HG03432 (cell line): ENCODE measurements around the gene RUBCNL.
"Not testable (repeated sequence)": the region's sequence is repeated elsewhere in the genome, so short reads cannot be mapped to it uniquely, and the experiment has no call there.

Experiments
- ATAC-seq: cut with Tn5 transposase; IDR thresholded peaks from one replicate; pipeline ENCODE4 v1.9.1; 2021; ENCODE audit warnings: mild to moderate bottlenecking, moderate library complexity; ENCODE audit not compliant: unreplicated experiment

Gene RUBCNL, protein sequence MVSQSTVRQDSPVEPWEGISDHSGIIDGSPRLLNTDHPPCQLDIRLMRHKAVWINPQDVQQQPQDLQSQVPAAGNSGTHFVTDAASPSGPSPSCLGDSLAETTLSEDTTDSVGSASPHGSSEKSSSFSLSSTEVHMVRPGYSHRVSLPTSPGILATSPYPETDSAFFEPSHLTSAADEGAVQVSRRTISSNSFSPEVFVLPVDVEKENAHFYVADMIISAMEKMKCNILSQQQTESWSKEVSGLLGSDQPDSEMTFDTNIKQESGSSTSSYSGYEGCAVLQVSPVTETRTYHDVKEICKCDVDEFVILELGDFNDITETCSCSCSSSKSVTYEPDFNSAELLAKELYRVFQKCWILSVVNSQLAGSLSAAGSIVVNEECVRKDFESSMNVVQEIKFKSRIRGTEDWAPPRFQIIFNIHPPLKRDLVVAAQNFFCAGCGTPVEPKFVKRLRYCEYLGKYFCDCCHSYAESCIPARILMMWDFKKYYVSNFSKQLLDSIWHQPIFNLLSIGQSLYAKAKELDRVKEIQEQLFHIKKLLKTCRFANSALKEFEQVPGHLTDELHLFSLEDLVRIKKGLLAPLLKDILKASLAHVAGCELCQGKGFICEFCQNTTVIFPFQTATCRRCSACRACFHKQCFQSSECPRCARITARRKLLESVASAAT

DNA sequence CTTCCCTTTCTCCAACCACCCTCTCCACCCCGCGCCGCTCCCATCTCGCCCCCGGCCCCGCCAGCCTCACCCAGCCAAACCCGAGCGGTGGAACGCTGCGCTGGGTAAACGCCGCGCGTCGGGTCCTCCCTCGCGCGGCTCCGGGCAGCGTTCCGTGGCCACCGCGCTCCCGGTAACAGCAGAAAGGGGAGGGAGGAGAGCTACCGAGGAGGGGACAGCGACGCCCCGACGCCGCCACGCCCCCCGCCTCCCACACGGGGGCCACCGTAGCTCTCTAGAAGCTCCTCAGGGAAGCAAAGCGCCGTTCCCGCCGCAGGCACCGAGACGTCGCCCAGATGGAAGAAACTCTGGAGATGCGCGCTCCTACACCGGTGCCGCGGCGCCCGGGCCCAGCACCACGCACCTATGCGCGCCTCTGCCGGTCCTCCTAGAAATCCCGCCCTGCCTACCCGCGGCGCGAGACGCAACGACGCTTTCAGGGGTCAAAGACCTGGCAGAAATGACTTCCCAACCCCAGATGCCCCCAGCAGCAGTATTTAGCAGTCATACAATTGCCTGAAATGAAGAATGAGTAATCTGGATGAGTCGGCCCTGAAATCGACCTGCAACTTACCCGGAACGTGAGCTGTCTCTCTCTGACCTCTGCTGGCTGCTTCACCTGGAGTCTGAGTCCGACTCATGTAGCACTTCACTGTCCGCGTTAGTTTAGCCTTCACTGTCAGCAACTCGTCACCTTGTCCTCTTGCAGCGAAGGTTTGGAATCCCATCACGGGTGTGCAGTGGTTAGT, at the start of gene RUBCNL:
RUBCNL (minus strand) TSS at position 189 of the 788 bp plus-strand sequence. CDS start 14,777 bp downstream, outside the sequence.
- peak; percentile 41 for ATAC-seq

DNA sequence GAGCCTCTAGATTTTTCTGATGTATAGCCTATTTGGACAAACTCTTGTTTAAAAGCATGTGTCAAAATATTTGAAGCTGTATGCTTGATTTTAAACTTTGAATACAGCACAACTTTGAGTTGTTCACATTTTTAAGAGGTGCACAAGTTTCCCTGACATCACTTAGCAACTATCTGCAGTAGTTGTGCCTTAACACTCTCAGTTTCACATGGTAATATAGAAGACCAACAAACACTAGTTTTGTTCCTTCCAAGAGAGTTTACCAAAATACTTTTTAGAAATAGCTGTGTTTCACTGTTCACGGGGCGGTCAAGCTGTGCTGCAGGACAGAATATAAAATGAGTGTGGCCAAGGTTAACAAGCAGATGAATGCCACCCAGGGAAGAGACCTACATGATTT, 42.5 kb upstream of the RUBCNL start:
- ATAC-seq, result not testable (repeated sequence)

DNA sequence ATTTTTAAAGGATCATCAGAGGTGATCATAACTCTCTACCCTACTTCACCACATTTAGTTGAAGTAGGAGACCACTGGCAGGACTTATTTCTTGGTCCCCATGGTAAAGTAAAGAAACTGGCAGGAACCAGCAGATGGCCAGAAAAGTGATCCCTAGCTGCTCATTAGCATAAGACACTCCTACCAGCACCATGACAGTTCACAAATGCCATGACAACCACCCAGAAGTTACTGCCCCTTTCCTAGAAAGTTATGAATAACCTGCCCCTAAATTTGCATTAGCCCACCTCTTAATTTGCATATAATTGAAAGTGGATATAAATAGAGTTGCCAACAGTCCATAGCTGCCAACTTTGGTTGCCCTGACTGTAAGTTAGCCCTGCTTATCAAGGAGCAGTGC, 18.4 kb upstream of the RUBCNL start:
- no peak for ATAC-seq

DNA sequence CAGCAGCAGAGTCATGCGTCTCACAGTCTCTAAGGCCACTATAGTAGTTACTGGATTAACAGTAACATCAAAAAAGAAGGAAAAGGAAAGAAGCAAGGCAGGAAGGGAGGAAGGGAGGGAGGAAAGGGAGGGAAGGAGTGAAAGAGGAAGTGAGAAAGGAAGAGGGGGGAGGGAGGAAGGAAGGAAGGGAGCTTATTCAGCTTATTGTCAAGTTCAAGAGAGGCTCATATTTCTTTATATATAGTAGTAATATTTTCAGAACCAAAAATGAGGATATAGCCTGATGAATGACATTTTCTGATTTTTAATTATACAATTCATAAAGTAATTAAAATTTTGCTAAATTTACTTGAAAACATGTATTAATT, 17.7 kb upstream of the RUBCNL start:
- ATAC-seq, result no peak

DNA sequence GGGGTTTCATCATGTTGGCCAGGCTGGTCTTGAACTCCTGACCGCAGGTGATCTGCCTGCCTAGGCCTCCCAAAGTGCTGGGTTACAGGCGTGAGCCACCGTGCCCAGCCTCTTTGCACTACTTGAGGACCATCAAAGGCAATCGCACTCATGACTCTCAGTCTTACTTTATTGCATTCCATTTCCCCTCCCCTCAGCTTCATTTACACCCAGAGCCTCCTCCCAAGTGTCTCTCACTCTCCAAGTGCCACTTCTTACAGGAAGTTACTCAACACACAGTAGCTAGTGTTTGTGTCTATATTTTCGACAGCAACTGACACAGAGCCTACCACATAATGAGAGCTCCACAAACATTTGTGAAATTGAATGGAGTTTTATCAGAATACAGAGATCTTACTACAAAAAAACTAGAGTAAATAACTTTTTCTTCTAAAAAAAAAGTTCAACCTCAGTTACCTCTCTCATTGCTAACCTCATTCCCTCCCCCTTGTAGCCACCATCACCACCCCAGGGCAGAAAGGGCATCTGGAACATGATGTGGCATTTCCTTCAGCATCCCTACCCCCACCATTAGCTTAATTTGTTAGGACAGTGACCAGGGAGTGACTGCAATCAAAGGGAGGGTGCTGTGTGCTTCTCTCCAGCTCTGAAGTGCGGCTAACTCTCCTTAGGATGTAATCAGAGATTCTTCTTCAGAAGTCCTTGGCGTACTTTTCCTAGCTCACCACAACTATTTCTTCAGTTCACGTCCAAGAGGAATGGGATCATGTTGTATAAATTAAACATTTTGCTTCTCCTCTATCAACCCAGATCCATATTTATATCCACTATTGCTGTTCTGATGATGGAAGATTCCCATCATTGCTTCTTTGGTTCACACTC, 17.0 kb upstream of the RUBCNL start:
- no peak for ATAC-seq

DNA sequence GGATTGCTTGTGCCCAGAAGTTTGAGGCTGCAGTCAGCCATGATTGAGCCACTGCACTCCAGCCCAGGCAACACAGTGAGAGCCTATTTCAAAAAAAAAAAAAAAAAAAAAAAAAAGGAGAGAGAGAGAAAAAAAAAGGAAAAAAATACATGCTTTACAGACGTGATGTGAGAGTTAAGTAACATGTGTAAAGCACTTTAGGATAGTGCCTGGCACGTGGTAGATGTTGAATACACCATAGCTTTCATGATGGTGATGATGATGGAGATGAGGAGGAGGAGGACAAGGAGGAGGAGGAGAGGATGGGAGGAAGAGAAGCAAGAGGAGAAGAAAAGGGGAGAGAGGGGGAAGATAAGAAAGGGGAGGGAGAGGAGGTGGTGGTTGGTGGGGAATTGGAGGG, 15.1 kb upstream of the RUBCNL start:
- ATAC-seq, result no peak

DNA sequence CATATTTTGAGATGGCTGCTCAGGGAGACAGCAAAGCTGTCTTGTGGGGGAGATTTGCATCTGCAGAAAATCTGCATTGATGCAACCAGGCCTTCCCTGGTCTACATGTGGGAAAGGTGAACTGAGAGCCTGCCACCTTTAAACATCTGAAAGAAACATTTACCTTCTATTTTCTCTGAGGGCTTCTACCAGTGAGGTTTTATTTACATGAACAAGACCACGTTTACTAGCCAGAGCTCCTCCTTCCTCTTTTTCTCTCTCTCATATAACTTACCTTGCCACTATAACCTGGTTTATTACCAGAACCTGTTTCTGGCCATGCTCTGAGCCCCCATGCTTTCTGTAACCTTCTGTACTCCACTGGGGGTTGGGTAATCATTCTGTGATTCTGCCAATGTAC, 14.4 kb upstream of the RUBCNL start:
- ATAC-seq, result no peak

DNA sequence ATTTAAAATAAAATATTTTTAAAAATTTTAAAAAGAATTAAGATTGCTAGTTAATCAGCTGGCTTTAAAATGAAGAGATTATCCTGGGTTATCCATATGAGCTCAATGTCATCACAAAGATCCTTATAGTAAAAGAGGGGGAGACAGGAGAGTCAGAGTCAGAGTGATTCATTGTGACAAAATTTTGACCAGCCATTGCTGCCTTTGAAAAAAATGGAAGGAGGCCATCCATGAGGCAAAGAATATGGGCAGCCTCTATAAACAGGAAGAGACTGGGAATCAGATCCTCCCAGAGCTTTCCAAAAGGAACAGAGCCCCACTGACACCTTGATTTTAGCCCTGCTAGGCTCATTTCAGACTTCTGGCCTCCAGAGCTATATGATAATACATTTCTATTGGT, 9.3 kb upstream of the RUBCNL start:
- no peak for ATAC-seq

DNA sequence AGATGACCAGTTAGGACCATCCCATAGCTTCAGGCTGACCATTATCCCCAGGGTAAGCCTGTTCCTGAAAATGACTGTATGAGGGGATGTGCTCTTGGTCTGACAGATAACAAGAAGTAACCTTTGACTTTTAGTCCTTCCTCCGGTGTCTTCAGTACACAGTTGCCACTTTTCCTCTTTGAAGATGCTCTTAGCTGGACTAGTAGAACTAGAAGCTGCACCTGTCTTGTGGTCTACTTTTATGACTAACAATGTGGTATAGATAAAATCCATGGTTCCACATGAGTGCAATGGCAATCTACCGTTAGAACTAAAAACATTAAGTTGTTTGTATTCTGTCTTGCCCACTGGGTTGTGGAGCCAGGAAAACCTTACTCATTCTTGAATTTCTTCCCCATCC, 5.9 kb upstream of the RUBCNL start:
- ATAC-seq, result peak; percentile 43

DNA sequence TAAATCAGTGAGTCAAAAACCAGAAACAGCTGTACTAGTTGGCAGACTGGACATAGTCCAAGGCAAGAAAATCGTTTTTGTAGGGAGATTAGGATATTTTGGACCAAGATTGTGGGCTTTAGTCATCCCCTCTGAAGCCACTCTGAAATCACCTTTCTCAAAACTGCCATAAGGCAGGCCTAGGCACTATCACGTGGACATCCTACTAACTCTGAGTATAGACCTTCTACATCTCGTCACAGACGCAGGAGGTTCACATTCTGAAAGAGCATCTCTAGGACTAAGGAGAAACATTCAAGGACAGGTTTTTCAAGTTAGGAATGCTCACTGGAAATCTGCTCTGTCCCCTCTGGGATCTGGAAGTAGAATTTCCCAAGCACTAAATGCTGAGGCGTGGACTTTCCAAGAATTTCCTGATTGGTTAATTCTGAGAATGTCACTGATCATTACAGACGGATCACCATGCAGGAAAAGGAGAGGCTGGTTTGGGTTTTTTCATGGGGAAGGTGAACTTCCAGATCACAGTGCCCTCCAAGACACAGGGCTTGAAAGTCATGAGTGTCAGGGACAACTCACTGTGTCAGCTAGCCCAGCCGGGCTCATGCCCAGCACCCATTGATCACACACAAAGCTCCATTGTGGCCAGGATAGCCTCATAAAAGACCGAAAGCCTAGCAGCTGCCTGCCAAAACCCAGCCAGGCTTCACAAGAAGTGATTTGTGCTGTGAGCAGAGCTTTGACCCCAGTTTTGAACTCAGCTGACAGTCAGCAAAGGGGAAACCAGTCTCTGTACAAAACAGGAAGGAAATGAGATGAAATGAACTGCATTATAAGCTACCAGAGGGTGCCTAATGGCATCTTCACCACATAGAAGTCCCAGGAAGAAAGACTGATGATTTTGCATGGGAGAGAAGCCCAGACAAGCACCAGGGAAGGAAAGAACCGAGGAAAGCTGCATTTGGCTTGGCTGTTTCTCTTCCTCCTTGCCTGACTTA, 2.7 kb upstream of the RUBCNL start:
- peak; percentile 60 for ATAC-seq

DNA sequence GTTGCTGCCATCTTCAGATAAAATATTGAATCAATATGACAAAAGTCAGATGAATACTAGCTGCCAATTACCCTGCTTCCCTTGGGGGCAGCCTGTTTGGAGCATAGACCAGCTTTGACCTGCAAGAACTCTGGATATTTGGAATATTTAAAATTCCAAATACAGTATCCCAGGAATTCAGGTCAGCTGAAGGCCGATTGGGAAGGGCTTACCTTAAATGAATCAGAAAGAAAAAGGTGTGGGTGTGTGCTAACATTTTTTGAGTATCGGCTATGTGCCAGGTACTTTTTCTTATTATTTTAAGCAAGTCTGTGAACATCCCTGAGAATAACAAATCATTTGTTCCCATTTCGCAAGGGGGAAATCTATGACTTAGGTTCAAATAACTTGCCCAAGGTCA, 1.8 kb upstream of the RUBCNL start:
- ATAC-seq, result no peak

DNA sequence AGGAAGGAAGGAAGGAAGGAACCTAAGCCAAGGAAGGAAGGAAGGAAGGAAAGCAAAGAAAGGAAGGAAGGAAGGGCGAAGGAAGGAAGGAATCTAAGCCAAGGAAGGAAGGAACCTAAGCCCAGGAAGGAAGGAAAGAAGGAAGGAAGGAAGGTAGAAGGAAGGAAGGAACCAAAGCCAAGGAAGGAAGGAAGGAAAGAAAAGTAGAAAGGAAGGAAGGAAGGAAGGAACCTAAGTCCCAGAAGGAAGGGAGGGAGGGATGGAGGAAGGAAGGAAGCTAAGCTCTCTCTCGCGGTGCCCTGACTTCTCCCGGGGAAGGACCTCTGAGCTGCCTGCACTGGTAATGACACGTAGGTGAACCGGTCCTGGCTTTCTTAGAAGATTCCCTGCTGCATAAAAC, 1.3 kb upstream of the RUBCNL start:
- ATAC-seq, result no peak

DNA sequence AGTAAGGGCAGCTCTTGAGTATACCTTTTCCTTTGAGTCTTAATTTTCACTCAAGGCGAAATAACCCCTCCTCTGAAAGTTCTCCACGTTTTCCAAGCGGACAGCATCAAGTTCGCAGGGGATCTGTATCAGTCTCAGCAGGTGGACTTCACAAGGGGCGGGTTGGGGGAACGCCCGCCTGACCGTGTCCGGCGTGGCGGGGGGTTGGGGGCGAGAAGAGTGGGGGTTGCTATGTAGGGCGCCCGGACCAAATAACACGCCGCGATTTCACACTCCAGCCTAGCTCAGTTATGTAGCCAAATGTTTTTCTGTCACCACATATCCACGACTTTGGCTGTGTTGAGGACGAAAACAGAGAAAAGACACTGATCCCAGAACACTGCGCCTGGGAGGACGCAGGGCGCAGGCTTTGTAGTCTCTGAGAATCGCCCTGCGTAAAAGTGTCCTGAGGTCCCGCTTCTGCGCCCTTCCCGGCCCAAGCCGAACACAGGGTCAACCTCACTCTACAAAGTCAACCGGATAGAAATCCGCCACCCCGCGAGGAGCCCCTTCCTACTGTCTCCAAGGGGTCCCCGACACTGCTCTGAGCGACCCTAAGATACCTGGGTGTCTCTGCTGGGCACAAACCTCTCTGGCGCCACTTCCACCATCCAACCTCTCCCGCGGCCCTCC, 524 bp downstream of the RUBCNL start:
- no peak for ATAC-seq

DNA sequence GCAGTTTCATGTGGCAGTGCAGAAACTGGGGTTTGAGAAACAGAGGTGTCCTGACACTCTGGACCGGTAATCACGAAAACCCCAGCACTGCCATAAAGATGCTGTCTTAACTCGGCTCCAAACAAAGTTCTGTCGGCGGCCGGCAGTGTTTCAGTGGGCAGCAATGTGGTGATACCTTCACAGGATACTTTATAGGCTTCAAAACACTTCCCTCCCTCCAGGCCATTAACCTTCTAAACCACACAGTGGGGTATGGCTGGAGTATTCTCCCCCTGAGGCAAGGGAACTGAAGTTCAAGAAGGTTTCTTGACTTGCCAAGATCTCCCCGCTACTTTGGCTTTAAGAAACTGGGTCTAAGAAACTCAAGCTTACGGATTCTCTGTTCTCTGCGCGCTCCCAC, 1.1 kb downstream of the RUBCNL start:
- ATAC-seq, result no peak

DNA sequence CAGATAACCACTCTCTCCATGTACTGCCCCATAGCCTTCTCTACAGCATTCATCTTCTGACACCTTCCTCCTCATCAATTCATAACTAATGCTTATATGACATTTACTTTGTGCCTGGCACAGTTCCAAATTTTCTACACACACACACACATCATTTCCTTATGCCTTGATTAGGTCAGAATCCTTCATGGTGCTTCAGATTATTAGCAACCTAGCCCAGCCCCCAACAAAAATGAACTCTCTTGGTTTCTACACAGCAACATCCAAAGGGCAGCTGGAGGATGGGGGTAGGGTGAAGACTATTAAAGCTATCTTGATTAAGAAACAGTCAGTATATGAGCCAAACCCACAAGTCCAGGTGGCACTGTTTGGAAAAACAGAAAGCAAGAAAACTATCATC, 3.7 kb downstream of the RUBCNL start:
- ATAC-seq, result no peak

DNA sequence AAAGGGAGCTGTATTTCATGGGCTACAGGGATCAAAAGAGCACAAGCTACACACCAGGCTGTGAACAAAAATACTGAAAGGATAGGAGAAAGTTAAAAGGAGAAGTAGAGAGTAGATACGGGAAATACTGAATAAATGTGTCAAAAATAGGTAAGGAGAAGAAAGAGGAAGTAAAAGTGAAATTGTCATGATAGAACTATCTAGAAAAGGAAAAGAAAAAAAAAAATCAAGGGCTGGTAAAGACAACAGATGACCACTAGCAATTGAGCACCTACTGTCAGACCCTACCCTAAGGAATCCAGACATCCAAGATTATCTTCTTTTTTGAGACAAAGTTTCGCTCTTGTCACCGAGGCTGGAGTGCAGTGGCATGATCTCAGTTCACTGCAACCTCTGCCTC, 4.8 kb downstream of the RUBCNL start:
- peak; percentile 41 for ATAC-seq

DNA sequence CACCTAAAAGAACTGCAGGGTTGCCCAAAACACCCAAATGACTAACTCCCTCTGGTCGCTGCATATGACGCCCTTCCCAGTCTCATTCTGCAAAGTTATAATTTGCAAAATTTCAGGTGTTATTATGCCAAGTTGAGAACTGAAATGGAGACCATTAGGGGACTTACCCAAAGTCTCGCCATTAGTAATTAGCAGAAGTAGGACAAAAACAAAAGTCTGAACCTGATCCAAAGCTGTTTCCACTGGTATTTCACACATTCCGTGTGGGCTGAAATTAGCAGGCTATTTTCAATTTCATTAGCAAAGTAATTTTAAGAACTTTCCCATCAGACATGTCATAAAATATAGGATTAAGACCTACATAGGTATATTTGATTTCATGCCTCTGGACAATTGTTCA, 6.8 kb downstream of the RUBCNL start:
- ATAC-seq, result peak; percentile 21

DNA sequence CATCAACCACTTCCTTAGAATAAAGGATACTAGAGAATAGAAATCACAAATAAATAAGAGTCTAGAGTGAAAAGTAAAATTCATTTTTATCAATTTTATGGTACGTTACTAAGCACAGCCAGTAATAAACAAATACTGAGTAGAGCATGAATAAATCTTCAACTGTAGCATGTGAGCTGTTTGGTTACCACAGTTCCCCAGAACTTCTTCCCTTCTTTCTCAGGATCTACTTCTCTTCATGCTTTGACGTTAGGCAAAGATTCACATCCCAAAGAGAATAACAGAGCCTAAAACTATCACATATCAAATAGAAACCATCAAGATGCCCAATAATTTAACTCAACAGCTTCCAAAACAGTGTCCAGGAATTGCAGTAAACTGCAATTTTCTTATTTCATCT, 7.4 kb downstream of the RUBCNL start:
- no peak for ATAC-seq

DNA sequence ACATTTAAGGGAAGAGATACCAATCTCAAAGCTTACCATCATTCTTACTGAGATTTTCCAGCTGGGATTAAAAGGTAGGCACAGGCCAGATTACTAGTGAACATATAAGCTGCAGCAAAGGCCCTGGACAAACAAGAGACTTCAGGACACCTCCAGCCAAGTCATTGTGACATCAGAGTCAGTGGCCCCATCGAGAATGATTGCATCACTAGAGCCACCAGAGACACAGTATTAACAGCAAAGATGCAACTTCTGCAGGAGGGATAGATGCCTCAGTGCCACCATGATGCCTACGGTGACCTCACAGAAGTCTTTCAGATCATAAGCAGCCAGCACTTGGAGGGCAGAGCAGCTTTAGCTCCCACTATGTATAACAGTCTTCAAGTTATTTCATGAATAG, 8.6 kb downstream of the RUBCNL start:
- ATAC-seq, result no peak
